GM23338 (cell line): ENCODE measurements around the gene ZC3H7A. TPM values are rescaled to one million over a fixed set of nuclear protein-coding genes. Genes with fewer than 3 reads are reported as not detected.

Experiments used
- ATAC-seq: fragments of 200-7000 bp; cut with Tn5 transposase; 3 replicates; pipeline ENCODE4 v1.9.1; 2020
- DNase-seq: peaks from one replicate; pipeline ENCODE4 v3.0.0-alpha.2; 2015; ENCODE audit warnings: low spot score
- H2AFZ ChIP-seq: fragments of 200-600 bp; sonication (generic); 2 replicates; pipeline ENCODE4 v1.8.0; 2016; ENCODE audit warnings: antibody characterized with exemption, mild to moderate bottlenecking, moderate library complexity
- H3F3A ChIP-seq: fragments of 200-600 bp; sonication (generic); replicated peaks from 2 replicates; pipeline ENCODE4 v1.8.0; 2017; ENCODE audit warnings: antibody characterized with exemption, mixed run types, low read depth
- H3K27ac ChIP-seq: fragments of 200-600 bp; sonication (generic); 2 replicates; pipeline ENCODE4 v1.6.1; 2016; ENCODE audit warnings: low read depth
- H3K27me3 ChIP-seq: fragments of 200-600 bp; sonication (generic); 2 replicates; pipeline ENCODE4 v1.8.0; 2016; ENCODE audit warnings: mild to moderate bottlenecking, mixed run types, moderate library complexity; ENCODE audit not compliant: insufficient read depth
- H3K36me3 ChIP-seq: fragments of 200-600 bp; sonication (generic); 2 replicates; pipeline ENCODE4 v1.8.0; 2016; ENCODE audit warnings: mild to moderate bottlenecking; ENCODE audit not compliant: insufficient read depth
- H3K4me1 ChIP-seq: fragments of 200-600 bp; sonication (generic); 2 replicates; pipeline ENCODE4 v1.8.0; 2016; ENCODE audit warnings: mild to moderate bottlenecking, moderate library complexity; ENCODE audit not compliant: insufficient read depth
- H3K4me2 ChIP-seq: fragments of 200-600 bp; sonication (generic); 2 replicates; pipeline ENCODE4 v1.7.1; 2017; ENCODE audit warnings: mixed run types
- H3K4me3 ChIP-seq: fragments of 200-600 bp; sonication (generic); 2 replicates; pipeline ENCODE4 v1.6.1; 2016; ENCODE audit warnings: mixed run types
- H3K79me2 ChIP-seq: fragments of 200-600 bp; sonication (generic); replicated peaks from 2 replicates; pipeline ENCODE4 v1.8.0; 2017; ENCODE audit warnings: mild to moderate bottlenecking; ENCODE audit not compliant: insufficient read depth
- H3K9me2 ChIP-seq: fragments of 200-600 bp; sonication (generic); 2 replicates; pipeline ENCODE4 v1.8.0; 2017; ENCODE audit not compliant: insufficient read depth
- H4K20me1 ChIP-seq: fragments of 200-600 bp; sonication (generic); replicated peaks from 2 replicates; pipeline ENCODE4 v1.8.0; 2017; ENCODE audit warnings: mild to moderate bottlenecking; ENCODE audit not compliant: insufficient read depth
- H3K27ac Mint-ChIP-seq: 2 replicates; pipeline ENCODE4 v1.8.0; 2020; ENCODE audit warnings: inconsistent platforms, mild to moderate bottlenecking, moderate library complexity, mixed read lengths
- H3K27me3 Mint-ChIP-seq: 3 replicates; pipeline ENCODE4 v1.8.0; 2022; ENCODE audit warnings: low read depth, mild to moderate bottlenecking, moderate library complexity, mixed read lengths, inconsistent platforms; ENCODE audit not compliant: insufficient read depth, poor library complexity
- H3K36me3 Mint-ChIP-seq: 3 replicates; pipeline ENCODE4 v1.8.0; 2021; ENCODE audit warnings: low read depth, mild to moderate bottlenecking, inconsistent platforms, moderate library complexity, mixed read lengths
- H3K4me1 Mint-ChIP-seq: 3 replicates; pipeline ENCODE4 v1.8.0; 2020; ENCODE audit warnings: mild to moderate bottlenecking, inconsistent platforms, mixed read lengths
- H3K4me3 Mint-ChIP-seq: 3 replicates; pipeline ENCODE4 v1.8.0; 2021; ENCODE audit warnings: moderate library complexity, mild to moderate bottlenecking, inconsistent platforms, mixed read lengths
- H3K9me3 Mint-ChIP-seq: 3 replicates; pipeline ENCODE4 v1.8.0; 2020; ENCODE audit warnings: moderate library complexity, mild to moderate bottlenecking, inconsistent platforms, mixed read lengths
- CREB1 ChIP-seq: fragments of 250-450 bp; sonication (Bioruptor Pico); IDR thresholded peaks from 2 replicates; pipeline ENCODE4 v1.5.0; 2020; ENCODE audit warnings: low read depth, mild to moderate bottlenecking, moderate library complexity
- EZH2 ChIP-seq: fragments of 200-600 bp; sonication (generic); IDR thresholded peaks from one replicate; pipeline ENCODE4 v1.8.0; 2017; ENCODE audit warnings: antibody characterized with exemption, mild to moderate bottlenecking, low read depth; ENCODE audit not compliant: unreplicated experiment
- EZH2phosphoT487 ChIP-seq: fragments of 200-600 bp; sonication (generic); IDR thresholded peaks from one replicate; pipeline ENCODE4 v1.8.1; 2018; ENCODE audit warnings: antibody characterized with exemption; ENCODE audit not compliant: unreplicated experiment
- JUNB ChIP-seq: IDR thresholded peaks from one replicate; pipeline ENCODE4 v1.6.1; 2016; ENCODE audit warnings: antibody characterized with exemption; ENCODE audit not compliant: unreplicated experiment
- POLR2AphosphoS5 ChIP-seq: IDR thresholded peaks from 2 replicates; pipeline ENCODE4 v1.6.1; 2016; ENCODE audit warnings: antibody characterized with exemption, low read depth
- REST ChIP-seq: IDR thresholded peaks from one replicate; pipeline ENCODE4 v1.6.1; 2018; ENCODE audit warnings: antibody characterized with exemption; ENCODE audit not compliant: unreplicated experiment
- STAT1 ChIP-seq: IDR thresholded peaks from one replicate; pipeline ENCODE4 v1.6.1; 2016; ENCODE audit warnings: antibody characterized with exemption; ENCODE audit not compliant: unreplicated experiment
- ZNF114 ChIP-seq: fragments of 250-450 bp; sonication (Bioruptor Pico); IDR thresholded peaks from 2 replicates; pipeline ENCODE4 v1.5.0; 2020; ENCODE audit warnings: mild to moderate bottlenecking, moderate library complexity
- ZNF331 ChIP-seq: fragments of 250-450 bp; sonication (Bioruptor Pico); IDR thresholded peaks from 2 replicates; pipeline ENCODE4 v1.5.0; 2020; ENCODE audit warnings: low read depth, mild to moderate bottlenecking, moderate library complexity
- polyA plus RNA-seq: library from polyadenylated mRNA; unstranded; fragments of >200 nt; fragmentation: Nextera tagmentation; extraction: Ambion mirVana; gene quantifications from 2 replicates; pipeline ENCODE4 v1.2.1, GENCODE V29; 2016
- total RNA-seq: library from RNA; depleted of rRNA; stranded (reverse); fragments of >200 nt; shearing (Covaris generic); gene quantifications from 2 replicates; pipeline ENCODE4 v1.2.3, GENCODE V29; 2014
- TF ChIP-seq, protein P1 (sequence below): fragments of 250-450 bp; sonication (Bioruptor Pico); IDR thresholded peaks from 2 replicates; pipeline ENCODE4 v1.5.0; 2020; ENCODE audit warnings: mild to moderate bottlenecking, moderate library complexity

ZC3H7A gene
- total and polyA plus RNA-seq, 2 experiments from 2014 or later: 32.7 to 42.2 TPM

GRCh38 chr16:11721781-11722467 lies 75.1 kb downstream of the ZC3H7A start (continued):
- TF ChIP-seq REST (no peak), CREB1 (CRISPR knock-in tag) (no peak), STAT1 (no peak), POLR2AphosphoS5 (no peak), EZH2 (no peak), JUNB (no peak), ZNF114 (CRISPR knock-in tag) (no peak), ZNF331 (CRISPR knock-in tag) (no peak)

- H3K4me1 ChIP-seq: 0 out of 2 replicates have a peak, but pooled peaks cover 7% of the 10 kb centered on the region
- H3K4me1 Mint-ChIP-seq: peaks cover 8% of the 10 kb centered on the region; the same call in 2 of the 3 replicates
- no peak for TF ChIP-seq POLR2AphosphoS5
- TF ChIP-seq, protein P1, sequence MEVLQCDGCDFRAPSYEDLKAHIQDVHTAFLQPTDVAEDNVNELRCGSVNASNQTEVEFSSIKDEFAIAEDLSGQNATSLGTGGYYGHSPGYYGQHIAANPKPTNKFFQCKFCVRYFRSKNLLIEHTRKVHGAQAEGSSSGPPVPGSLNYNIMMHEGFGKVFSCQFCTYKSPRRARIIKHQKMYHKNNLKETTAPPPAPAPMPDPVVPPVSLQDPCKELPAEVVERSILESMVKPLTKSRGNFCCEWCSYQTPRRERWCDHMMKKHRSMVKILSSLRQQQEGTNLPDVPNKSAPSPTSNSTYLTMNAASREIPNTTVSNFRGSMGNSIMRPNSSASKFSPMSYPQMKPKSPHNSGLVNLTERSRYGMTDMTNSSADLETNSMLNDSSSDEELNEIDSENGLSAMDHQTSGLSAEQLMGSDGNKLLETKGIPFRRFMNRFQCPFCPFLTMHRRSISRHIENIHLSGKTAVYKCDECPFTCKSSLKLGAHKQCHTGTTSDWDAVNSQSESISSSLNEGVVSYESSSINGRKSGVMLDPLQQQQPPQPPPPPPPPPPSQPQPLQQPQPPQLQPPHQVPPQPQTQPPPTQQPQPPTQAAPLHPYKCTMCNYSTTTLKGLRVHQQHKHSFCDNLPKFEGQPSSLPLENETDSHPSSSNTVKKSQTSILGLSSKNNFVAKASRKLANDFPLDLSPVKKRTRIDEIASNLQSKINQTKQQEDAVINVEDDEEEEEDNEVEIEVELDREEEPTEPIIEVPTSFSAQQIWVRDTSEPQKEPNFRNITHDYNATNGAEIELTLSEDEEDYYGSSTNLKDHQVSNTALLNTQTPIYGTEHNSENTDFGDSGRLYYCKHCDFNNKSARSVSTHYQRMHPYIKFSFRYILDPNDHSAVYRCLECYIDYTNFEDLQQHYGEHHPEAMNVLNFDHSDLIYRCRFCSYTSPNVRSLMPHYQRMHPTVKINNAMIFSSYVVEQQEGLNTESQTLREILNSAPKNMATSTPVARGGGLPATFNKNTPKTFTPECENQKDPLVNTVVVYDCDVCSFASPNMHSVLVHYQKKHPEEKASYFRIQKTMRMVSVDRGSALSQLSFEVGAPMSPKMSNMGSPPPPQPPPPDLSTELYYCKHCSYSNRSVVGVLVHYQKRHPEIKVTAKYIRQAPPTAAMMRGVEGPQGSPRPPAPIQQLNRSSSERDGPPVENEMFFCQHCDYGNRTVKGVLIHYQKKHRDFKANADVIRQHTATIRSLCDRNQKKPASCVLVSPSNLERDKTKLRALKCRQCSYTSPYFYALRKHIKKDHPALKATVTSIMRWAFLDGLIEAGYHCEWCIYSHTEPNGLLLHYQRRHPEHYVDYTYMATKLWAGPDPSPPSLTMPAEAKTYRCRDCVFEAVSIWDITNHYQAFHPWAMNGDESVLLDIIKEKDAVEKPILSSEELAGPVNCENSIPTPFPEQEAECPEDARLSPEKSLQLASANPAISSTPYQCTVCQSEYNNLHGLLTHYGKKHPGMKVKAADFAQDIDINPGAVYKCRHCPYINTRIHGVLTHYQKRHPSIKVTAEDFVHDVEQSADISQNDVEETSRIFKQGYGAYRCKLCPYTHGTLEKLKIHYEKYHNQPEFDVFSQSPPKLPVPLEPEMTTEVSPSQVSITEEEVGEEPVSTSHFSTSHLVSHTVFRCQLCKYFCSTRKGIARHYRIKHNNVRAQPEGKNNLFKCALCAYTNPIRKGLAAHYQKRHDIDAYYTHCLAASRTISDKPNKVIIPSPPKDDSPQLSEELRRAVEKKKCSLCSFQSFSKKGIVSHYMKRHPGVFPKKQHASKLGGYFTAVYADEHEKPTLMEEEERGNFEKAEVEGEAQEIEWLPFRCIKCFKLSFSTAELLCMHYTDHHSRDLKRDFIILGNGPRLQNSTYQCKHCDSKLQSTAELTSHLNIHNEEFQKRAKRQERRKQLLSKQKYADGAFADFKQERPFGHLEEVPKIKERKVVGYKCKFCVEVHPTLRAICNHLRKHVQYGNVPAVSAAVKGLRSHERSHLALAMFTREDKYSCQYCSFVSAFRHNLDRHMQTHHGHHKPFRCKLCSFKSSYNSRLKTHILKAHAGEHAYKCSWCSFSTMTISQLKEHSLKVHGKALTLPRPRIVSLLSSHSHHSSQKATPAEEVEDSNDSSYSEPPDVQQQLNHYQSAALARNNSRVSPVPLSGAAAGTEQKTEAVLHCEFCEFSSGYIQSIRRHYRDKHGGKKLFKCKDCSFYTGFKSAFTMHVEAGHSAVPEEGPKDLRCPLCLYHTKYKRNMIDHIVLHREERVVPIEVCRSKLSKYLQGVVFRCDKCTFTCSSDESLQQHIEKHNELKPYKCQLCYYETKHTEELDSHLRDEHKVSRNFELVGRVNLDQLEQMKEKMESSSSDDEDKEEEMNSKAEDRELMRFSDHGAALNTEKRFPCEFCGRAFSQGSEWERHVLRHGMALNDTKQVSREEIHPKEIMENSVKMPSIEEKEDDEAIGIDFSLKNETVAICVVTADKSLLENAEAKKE (CRISPR knock-in tag): no peak
- no peak for TF ChIP-seq REST
- no peak for TF ChIP-seq ZNF331 (CRISPR knock-in tag)
- TF ChIP-seq CREB1 (CRISPR knock-in tag): no peak
- TF ChIP-seq EZH2phosphoT487: no peak
- TF ChIP-seq STAT1: no peak
- no peak for TF ChIP-seq EZH2
Observed at GRCh38 chr16:11719762-11720161, 77.3 kb downstream of the ZC3H7A start.

More at GRCh38 chr16:11719762-11720161, 77.3 kb downstream of the ZC3H7A start:
- 0 out of 2 replicates have a peak, but pooled peaks cover 6% of the 10 kb centered on the region for H3K36me3 ChIP-seq
- 0 out of 2 replicates have a peak, but pooled peaks cover 3% of the 10 kb centered on the region for H4K20me1 ChIP-seq
- H3K4me2 ChIP-seq: no peak overlapping the region
- H3K27me3 ChIP-seq: no peaks in the 10 kb centered on the region
- Mint-ChIP-seq H3K36me3 (peaks cover 10% of the 10 kb centered on the region; the same call in 2 of the 3 replicates), H3K27ac (no peak overlapping the region), H3K9me3 (no peaks in the 10 kb centered on the region), H3K4me3 (no peak overlapping the region), H3K27me3 (no peaks in the 10 kb centered on the region)
- no peaks in the 10 kb centered on the region; the same call in 1 of the 2 replicates for H3F3A ChIP-seq
- H3K79me2 ChIP-seq: no peaks in the 10 kb centered on the region
- DNase-seq (no peak), ATAC-seq (no peak)
- H3K4me3 ChIP-seq: no peak overlapping the region
- no peak overlapping the region for H3K27ac ChIP-seq
- no peak overlapping the region for H2AFZ ChIP-seq
- H3K9me2 ChIP-seq: no peaks in the 10 kb centered on the region
